COLO829 (cell line): ENCODE measurements around the gene ZNF232.
"Not testable (repeated sequence)": the region's sequence is repeated elsewhere in the genome, so short reads cannot be mapped to it uniquely, and the experiment has no call there.

Source experiments
- DNase-seq: peaks from one replicate; pipeline ENCODE4 v3.0.0; 2012; ENCODE audit warnings: low spot score

Gene ZNF232

DNA sequence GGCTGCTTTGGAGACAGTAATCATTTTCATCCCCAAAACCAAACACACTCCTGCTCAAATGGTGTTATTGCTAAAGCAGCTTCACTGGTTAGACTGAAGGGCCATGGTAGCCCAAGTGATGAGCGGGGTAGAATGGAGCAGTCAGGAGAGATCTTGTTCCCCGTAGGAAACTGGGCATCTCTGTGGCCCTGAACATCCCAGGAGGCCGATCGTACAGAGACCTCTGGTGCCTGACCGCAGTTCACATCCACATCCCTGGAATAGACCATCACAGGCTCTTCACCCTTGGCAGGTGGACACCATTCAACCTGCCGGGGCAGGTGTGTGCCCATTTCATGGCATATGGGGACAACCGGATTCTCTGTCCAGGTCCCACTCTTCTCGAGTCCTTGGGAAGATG is 18.1 kb upstream of the ZNF232 start:
- not testable (repeated sequence) for DNase-seq

DNA sequence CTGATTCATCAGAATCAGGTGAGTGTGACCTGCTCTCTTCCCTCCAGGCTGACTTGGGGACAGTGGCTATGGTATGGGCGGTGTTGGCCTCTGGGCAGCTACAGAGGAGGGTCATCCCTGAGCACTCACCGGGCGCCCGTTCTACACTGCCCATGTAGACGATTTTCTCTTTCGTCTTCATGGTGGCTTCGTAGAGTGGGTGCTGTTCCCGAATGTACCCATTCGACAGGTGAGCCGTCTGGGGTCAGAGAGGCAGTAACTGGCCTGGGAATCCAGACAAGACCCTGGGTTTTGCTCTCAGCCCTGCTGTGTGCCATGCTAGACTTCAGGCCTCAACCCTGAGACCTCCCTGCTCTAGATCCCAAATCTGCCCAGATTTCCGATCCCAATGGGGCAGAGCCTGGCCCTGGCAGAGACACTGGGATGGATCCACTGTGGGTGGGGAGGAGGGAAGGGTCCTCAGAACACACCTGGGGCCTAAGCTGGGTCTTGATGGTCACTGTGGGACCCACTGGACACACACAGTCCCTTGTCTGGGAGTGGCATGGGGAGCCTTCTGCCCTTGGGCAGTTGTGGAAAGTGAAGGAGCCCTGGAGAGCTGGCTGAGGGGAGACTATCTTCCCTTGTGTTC is 17.3 kb upstream of the ZNF232 start:
- no peak for DNase-seq

DNA sequence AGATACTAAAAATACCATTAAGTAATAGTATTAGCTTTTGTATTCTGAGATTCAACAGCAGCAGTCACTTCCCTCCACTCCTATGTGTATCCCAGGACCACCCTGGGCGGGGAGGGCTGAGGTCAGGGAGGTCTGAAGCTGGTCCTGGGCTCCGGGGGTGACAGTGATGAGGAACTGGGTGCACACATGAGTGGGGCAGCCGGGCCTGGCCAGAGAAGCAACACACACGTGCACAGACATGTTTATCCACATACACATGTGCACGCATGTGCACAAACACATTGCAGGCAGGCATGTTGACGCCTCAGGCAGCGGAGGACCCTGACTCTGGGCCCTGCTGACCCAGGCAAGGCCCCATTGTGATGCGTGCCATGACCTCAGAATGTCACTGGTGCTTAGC is 16.7 kb upstream of the ZNF232 start:
- DNase-seq = not testable (repeated sequence)

DNA sequence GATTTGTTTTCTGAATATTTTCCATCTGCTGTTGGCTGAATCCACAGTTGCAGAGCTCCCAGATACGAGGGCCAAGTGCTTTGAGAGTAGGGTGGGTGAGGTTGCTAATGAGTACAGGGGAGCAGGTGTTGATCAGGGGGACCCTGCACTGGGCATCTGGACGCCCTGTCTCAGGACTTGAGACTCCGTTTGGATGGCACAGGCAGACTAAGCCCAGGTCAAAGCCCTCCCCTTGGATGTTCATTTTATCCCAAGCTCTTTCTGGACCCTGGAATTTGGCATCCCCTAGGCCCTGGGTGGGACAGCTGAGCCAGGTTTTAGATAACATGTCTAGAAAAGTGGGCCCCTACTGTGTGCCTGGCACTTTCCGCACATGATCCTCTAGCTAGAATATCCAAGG is 16.2 kb upstream of the ZNF232 start:
- no peak for DNase-seq

DNA sequence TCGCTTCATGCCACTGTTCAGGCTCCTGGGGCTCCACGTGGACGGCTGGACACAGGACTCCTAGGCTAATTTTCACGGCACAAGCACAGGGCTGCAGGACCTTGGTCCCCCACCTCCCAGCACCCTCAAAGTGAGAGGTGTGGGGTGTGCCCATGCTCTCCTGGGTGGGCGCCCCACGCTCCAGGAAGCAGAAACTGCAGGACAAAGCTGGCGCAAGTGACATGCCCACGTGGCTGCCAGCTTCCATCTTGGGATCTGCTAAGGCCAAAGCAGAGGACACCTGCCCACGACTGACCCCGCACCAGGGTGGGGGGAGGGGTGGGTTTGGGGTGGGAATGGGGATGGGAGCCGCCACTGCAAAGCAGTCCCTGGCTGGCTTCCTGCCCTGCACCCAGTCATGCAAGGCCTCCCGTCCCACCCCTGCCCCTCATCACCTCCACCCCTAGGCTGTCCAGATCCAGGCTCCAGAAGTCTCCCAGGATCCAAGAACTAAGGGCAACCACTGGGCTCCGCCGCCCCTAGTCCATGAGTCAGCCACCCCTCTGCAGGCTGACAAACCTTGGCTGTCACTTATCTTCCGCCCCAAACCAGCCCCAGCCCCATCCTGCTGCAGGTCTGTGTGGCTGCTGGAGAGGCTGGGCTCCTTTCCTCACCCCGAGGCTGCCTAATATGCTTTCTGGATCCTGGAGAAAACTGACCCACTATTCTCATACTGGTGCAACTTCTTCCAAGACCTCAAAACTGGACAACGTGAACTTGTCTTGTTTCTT is 15.2 kb upstream of the ZNF232 start:
- no peak for DNase-seq

DNA sequence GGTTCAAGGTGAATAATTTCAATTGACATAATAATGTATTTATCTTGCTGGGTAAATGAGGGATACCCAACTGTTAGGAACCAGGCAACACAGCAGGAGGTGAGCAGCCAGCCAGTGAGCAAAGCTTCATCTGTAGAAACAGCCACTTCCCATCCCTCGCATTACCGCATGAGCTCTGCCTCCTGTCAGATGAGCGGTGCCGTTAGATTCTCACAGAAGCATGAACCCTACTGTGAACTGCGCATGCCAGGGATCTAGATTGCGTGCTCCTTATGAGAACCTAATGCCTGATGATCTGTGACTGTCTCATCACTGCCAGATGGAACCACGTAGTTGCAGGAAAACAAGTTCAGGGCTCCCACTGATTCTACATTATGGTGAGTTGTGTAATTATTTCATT is 13.2 kb upstream of the ZNF232 start:
- not testable (repeated sequence) for DNase-seq

DNA sequence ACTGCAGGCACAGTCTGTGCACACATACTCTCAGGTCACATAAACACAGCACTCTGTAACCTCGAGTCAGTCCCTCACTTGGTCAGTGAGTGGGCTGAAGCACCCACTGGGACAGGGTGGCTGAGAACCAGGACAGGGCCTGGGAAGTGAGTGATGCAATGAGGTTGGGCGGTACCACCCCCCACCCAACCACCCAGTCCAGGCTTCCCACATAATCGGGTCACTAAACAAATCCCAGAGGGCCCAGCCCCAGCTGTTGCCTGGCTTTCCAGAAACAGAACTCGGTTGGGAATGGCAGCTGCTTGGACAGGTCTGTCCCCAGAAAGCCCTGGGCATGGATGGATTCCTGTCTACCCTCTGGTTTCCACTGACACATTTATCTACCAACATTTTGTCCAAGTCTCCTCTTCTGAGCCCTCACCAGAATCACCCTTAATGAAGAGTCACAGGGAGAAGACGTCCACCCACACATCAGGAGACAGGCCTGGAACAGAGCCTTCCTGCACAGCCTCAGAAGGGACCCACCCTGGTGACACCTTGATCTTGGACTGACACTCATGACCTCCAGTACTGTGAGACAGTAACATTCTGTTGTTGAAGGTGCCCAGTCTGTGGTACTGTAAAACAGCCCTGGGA is 12.6 kb upstream of the ZNF232 start:
- DNase-seq = not testable (repeated sequence)

DNA sequence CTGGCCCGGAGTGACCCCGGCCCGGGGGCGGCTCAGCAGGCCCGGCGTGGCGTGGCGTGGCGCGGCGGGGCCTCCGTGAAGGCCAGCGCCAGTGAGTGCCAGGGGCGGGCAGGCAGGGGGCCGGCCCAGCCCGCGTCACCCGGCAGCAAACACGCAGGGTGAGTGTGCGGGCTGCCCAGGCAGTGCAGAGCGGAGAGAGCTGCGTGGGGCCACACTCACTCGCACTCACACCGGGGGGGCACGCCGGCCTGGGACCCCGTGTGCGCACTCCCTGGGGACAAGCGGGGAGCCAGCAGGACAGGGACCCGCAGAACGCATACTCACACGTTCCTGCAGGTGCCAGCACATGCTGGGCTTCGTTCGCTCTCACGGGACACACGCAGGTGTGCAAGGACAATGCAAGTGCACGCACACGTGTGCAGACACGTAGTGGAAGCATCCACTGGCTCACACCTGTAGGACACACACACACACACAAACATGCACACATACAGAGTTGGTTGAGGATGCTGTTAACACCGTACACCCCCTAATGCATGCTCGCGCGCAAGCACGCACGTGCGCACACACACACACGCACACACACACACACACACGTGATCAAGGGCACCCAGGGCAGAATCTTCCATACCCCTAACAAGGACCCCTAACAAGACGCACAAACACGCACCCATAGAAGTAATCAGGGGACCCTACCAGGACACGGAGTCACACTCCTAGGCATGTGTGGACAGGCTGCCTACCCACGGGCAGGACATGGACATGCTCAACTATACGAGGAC is 11.9 kb upstream of the ZNF232 start:
- DNase-seq = no peak

DNA sequence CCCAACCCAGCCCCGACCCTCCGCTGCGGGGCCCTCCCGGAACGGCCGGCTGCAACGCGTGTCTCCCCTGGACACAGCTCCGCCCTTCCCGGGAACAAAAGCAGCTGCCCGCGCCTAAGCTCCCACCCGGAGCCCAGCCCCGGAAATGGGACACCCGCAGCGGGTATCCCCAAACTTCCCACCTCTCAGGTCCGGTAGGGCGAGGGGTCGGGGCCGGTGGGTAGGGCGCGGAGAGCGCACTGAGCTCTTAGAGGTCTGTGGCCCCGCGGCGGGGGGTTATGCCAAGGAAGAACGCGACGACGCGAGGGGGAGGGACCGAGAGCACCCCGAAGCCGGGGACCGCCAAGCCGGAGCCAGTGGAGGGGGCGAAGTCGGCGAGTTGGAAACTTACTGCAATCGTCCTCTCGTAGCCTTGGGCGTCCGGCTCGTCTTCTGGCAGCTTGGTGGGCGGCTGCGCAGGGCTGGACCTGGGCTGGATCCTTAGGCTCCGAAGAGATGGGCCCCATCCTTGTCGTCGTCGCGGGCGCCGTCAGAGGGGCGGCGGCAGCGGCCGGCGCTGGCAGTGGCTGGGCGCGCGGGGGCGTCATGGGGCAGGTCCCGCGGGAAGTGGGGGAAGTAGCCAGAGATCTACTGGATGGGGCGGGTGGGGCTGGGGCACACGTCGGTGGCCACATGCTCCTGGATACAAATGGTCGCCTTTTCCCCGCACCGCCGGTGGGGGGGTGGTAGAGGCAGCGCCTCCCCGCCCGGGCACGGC is 11.1 kb upstream of the ZNF232 start:
- no peak for DNase-seq

DNA sequence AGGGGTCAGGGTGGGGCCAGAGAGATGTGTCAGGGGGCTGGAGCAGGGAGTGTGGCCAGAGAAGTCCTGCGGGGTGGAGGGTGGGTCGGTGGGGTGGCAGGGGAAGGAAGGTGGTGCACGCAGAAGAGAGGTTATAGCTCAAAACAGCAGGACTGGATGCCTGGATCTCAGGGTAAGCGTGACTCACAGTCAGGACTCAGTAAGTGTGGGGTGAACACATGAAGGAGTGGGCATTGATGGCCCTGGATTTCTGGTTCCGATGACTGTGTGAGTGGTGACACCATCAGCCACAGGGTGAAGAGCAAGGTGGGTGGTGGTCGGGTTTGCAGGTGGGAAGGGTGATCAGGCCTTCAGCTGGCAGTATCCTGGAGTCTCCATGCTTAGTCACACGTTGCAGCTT is 10.4 kb upstream of the ZNF232 start:
- DNase-seq = not testable (repeated sequence)

DNA sequence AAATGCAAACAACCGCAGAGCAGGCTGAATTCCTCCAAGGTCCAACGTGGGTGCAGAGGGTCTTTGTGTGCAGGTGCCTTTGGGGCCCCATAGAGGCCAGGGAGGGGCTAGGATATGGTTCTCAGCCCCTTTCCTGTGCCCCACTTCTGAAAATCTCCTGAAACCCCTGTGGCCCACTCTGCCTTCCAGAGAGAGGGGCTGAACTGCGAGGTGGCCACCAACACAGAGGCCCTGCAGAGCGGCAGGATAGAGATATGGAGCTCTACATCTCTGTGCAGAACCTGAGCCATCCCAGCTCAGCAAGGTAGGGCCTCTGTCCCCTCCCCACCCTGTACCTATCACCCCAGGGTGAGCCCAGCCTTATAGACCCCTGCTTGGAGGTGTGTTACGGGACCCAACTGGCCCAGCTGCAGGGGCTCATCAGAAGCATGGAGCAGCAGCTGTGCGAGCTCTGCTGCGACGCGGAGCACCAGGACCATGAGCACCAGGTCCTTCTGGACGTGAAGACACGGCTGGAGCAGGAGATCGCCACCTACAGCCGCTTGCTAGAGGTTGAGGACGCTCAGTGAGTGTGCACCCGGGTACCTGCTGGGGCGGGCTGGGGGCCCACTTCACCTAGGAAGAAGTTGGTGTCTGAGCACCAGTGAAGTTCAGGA is 9.6 kb upstream of the ZNF232 start:
- no peak for DNase-seq

DNA sequence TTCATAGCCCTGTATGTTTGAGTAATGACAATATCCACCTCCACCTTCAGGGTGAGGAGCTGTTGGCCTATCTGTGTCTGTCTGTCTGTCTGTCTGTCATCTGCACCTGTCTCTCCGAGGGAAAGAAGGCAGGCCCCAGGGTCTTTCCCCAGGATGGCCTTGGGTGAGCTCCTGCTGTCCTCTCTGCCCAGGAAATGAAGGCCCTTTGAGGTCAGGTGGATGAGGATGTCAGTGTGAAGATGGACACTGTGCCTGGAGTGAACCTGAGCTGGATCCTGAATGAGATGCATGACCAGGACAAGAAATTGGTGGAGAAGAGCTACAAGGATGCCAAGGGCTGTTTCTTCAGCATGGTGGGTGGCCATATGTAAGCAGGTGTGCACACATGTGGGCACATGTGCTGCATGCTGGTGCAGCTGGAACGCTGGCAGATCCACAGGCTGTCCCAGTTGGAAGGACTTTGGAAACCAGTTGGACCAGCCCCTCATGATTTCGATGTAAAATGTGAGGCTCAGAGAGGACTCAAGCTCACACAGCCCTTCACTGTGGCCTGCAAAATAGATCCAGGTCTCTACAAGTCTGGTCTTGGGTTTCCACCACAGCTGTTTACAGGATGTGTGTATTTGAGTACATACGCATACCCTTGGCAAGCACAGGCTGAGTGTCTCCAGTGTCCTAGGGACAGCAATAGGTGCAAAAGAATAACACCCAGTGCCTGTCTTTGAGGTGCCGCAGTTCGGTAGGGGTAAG is 8.9 kb upstream of the ZNF232 start:
- not testable (repeated sequence) for DNase-seq

DNA sequence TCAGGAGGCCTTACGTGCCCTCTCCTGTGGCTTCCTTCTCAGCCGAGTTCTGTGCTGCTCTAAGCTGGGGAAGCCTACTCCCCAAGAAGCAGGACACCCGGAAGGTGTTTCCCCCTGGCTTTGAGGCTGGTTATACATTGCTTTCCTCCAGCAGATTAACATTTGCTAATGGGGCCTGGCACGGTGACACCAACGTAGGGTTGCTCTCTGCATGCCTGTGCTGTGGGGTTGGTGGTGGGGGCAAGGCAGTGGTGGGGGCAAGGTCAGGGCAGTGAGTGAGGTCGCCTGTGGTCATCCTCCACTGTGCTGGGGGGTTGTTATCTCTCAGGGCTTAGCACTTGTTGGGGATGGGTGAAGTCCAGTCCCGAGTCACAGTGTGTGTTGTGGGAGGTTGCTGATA is 8.4 kb upstream of the ZNF232 start:
- no peak for DNase-seq

DNA sequence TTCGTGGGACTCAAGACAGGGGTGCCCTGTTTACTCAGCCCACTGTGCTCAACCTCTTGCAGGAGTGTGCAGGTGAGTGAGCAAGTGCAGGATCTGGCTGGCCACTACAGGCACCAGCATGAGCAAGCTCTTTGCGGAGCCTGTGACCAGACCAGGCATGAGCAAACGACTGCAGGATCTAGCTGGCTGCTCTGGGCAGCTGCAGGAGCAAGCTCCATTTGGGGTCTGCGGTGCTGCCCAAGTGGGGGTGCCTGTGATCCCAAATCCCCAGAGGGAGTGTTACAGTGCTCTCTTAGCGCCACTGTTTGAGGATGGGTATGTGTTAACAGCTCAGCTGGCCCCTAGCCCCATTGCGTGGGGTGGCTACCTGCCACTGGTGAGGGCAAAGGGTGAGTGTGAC is 6.5 kb upstream of the ZNF232 start:
- DNase-seq = no peak

DNA sequence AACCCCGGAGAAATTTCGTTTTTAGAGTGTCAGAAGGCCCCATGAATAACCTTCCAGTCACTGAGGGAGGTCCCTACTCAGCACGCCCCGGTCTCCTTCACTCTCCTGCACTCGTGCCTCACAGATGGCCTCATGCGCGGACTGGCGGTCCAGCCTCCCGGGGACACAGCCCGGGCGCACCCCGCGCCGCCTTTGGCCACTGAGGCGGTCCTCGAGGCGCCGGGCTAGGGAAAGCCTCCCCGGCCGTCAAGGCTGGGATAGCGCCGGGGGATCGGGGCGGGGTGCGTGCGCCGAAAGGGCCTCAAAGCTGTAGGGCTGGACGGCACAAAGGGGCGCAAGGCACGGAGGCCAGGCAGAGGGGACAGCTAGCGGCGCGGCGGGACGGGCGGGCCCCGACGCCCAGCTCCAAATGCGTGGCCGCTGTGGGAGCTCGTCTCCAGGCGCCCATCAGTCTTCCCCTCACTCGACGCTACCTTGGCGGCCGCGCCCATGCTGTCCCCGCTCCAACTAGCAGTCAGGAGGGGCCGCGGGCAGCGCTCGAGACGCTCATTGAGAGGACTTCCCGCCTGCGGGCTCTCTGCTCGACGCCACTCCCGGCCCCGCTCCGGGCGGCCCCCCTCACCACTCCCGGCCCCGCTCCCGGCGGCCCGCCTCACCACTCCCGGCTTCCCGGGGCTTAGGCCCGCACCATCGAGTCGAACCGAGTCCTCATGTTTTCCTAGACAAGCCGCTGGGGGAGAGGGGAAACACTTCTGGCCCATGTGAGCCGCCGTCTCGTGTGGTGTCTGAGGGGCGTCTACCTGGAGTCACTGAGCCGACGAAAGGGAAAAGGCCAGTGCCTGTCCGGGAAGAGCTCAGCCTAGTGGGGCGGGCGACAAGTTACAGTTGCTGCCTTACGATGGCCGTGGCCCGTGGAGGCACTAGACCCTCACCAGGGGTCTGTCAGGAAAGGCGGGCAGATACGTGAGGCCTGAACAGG is 4.3 kb upstream of the ZNF232 start, which contains the start of gene USP6:
Gene USP6, plus strand, starts transcription at position 360 of the 979 bp plus-strand sequence. CDS start 14,336 bp downstream, outside the sequence.
- no peak for DNase-seq

DNA sequence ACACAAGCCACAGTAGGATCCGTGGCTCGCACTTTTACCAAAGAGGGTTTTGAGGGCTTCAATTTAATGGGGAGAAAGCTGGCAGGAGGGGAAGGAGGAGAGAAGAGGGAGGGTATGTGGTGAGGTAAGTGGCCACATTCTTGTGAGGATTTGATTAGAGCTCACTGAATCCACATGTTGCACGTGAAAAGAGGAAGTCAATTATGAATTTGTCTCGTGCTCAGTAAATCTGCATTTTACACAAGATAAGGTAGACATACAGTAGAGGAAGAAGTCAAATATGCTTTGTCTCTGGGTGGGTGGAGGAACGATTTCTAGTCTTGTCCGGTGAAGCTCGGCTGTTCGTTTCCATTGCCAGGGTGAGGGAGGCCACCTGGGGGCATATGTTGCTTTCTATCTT is 862 bp downstream of the ZNF232 start:
- no peak for DNase-seq

DNA sequence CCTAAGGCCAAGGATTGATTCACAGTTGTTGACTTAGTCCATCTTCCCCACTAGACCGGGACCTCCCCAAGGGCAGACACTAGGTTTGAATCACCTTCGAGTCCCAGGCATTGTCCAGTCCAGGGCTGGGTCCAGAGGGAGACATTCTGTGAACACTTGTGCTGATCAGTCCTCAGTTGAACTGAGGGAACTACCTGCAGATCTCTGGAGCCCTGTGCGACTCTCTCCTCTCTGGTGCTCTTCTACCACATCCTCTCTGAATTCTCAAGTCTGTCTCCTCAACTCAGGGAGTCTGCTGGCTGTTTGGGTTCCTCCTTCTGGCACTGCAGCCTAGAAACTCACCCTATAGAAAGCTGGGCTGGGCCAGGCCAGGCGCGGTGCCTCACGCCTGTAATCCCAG is 10.8 kb downstream of the ZNF232 start:
- no peak for DNase-seq

DNA sequence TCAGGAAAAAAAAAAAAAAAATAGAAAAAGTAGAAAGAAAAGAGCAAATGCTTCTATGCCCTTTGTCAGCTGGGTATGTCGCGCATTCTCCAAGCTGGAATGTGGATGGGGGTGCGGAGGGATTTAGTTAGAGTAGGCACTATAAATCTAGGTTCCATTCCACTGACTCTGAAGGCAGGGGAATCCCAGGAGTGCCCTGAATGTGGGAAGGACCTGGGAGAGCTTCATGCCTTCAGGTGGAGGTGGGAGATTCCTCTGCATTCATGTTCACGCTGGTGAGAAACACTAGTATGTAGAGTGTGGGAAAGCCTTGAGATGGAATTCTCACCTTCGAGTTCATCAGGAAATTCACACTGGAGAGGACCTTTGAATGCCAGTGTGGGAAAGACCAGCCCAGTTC is 12.4 kb downstream of the ZNF232 start:
- DNase-seq = no peak
